HCT116 (cell line): ENCODE measurements around the gene NEURL3.
A peak's percentile ranks its signal among the peaks of the same experiment; 100 is the strongest.

Experiments used
- CEBPB ChIP-seq: IDR thresholded peaks from 2 replicates; pipeline ENCODE4 v1.6.1; 2012; ENCODE audit warnings: low read depth
- CTCF ChIP-seq, 3 experiments: fragments of 200-600 bp in 1 of 3; sonication (generic) in 1 of 3; IDR thresholded peaks in 2 of 3; conservative IDR thresholded peaks in 1 of 3; 2 replicates each; pipeline ENCODE4 v1.5.1; 2012 to 2017; ENCODE audit warnings: low read depth in 2 of 3, low read length in 2 of 3, antibody characterized with exemption in 1 of 3, borderline replicate concordance in 1 of 3, control low read depth in 1 of 3, mild to moderate bottlenecking in 1 of 3, mixed read lengths in 1 of 3, mixed run types in 1 of 3, moderate library complexity in 1 of 3; ENCODE audit not compliant: insufficient read depth in 1 of 3
- EZH2 ChIP-seq: fragments of 200-600 bp; sonication (generic); IDR thresholded peaks from 2 replicates; pipeline ENCODE4 v1.6.1; 2017; ENCODE audit warnings: antibody characterized with exemption, mixed run types
- MAX ChIP-seq: IDR thresholded peaks from 2 replicates; pipeline ENCODE4 v1.6.1; 2012
- POLR2A ChIP-seq: IDR thresholded peaks from 2 replicates; pipeline ENCODE4 v1.7.0; 2011; ENCODE audit warnings: borderline replicate concordance; ENCODE audit not compliant: insufficient read depth, insufficient read length; ENCODE audit errors: extremely low read depth
- POLR2AphosphoS5 ChIP-seq: IDR thresholded peaks from 2 replicates; pipeline ENCODE4 v1.6.1; 2011; ENCODE audit warnings: mild to moderate bottlenecking, low read depth, low read length, moderate library complexity
- RAD21 ChIP-seq: IDR thresholded peaks from 2 replicates; pipeline ENCODE4 v1.6.1; 2012; ENCODE audit warnings: low read depth, mild to moderate bottlenecking
- REST ChIP-seq: IDR thresholded peaks from 2 replicates; pipeline ENCODE4 v1.6.1; 2012; ENCODE audit warnings: low read depth
- SIN3A ChIP-seq: IDR thresholded peaks from 2 replicates; pipeline ENCODE4 v1.6.1; 2012; ENCODE audit warnings: low read depth
- YY1 ChIP-seq: IDR thresholded peaks from 2 replicates; pipeline ENCODE4 v1.6.1; 2011; ENCODE audit warnings: low read length, low read depth, moderate library complexity, mild to moderate bottlenecking; ENCODE audit not compliant: insufficient replicate concordance; ENCODE audit errors: extremely low read depth
- ZFX ChIP-seq: fragments of 450-650 bp; IDR thresholded peaks from 2 replicates; pipeline ENCODE4 v1.6.1; 2017
- ZNF274 ChIP-seq: fragments of 200-500 bp; sonication (Bioruptor generic); IDR thresholded peaks from 2 replicates; pipeline ENCODE4 v1.6.1; 2014; ENCODE audit warnings: mild to moderate bottlenecking, low read depth, low read length, inconsistent platforms

- TF ChIP-seq ZFX: no peak
- peak in 2 of 3 experiments; percentile 88 to 93; a peak in 4 of 6 replicates for TF ChIP-seq CTCF (IDR thresholded peaks at IDR 0.05 in 2 of 3, conservative IDR thresholded peaks at IDR 0.05 in 1 of 3; ENCODE audit: borderline replicate concordance in 1 of 3, insufficient read depth in 1 of 3, low read depth in 2 of 3, low read length in 2 of 3)
- TF ChIP-seq MAX: no peak
- TF ChIP-seq EZH2: no peak
- no peak for TF ChIP-seq CEBPB
- TF ChIP-seq POLR2AphosphoS5: no peak
- peak; percentile 24 for TF ChIP-seq YY1
- no peak for TF ChIP-seq POLR2A
- TF ChIP-seq REST: no peak
- no peak for TF ChIP-seq RAD21
- no peak for TF ChIP-seq SIN3A
- TF ChIP-seq ZNF274: no peak
Measured at GRCh38 chr2:96554293-96555145, 49.4 kb upstream of the NEURL3 start.
